ENCODE measurements around the gene SH2D4B.
"Not testable (repeated sequence)": the region's sequence is repeated elsewhere in the genome, so short reads cannot be mapped to it uniquely, and the experiment has no call there.

Gene SH2D4B

GRCh38 chr10:80526218-80526617, 11.5 kb upstream of the SH2D4B start:
- no peak for DNase-seq

GRCh38 chr10:80526742-80527141, 11.0 kb upstream of the SH2D4B start:
- DNase-seq, result no peak

DNA sequence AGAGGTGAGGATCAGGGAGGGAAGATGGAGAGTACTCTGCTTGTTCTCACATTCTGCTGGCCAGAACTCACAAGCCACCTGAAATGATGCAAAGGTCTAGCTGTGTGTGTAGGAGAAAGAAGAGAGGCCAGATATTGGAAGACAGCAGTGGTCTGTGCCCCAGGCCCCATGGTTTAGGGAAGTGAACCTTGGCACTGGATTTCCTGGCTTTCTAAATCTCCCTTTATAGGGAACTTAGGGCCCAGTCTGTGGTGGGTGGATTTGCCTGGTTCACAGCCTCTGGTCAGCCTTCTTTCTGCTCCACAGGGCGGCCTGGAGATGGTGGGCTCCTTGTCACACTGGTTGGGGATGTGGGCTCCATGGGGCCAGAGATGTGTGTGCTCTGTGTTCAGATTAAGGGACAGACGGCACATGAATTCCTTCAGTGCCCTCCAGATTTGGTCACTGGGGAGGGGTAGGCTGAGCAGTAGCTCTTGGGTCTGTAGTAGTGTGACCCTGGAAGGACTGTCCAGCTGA, 9.5 kb upstream of the SH2D4B start:
- no peak for DNase-seq

DNA sequence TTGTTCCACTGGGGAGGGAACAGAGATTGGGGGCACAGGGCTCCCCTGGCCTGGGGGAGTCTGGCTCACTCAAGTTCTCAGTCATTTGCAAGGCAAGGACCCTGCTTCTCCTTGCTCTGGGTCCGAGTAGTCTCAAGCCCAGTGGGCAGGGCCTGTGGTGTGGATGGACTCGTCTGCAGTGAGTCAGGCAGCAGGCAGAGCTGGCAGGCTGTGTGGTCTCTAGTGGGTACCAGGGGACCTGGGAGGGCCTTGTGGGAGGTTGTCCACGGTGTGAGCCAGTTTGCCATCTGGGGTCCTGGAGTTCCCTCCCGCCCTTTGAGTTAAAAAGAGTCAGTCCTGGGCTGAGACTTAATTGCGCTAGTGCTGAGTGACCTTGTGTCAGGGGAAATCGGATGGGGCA, 8.8 kb upstream of the SH2D4B start:
- DNase-seq, result no peak

DNA sequence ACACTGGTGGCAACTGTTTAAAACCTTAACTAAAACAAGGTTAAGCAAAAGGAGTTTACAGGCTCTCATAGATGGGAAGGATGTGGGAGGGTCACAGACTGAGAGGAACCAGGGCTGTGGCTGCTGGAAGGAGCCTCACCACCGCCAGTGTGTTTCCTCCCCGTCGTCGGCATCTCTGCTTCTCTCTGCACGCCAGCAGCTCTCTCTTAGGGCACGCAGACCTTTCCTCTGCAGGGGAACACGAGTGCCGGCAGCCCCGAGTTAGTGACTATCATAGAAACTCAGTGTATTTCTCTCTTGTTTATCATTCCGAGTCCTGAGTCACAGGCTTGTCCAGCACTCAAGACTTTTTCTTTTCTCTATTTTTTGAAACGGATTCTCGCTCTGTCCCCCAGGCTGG, 8.1 kb upstream of the SH2D4B start:
- DNase-seq, result no peak

GRCh38 chr10:80530251-80530650, 7.5 kb upstream of the SH2D4B start:
- no peak for DNase-seq

GRCh38 chr10:80530816-80531215, 6.9 kb upstream of the SH2D4B start:
- DNase-seq, result no peak

DNA sequence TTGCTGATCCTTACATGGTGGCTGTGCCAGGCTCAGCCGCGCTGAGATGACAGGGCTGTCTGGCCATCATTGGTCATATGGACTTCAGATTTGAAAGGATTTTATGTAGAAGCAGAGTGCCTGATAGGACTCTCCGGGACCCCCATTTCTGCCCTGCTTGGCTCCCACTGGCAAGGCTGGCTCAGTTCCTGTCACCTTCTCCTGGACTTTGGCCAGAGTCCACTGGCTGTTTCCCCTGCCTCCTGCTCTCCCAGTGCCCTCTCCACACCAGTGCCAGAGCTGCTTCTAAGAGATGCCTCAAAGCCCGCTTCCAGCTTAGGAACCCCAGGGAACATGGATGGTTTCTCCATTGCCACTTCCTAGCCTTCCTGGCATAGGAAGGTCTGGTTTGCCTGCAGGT, 5.1 kb upstream of the SH2D4B start:
- DNase-seq, result no peak

- DNase-seq, result not testable (repeated sequence)
Observed at GRCh38 chr10:80534059-80534458, 3.6 kb upstream of the SH2D4B start.

- DNase-seq, result not testable (repeated sequence)
Observed at GRCh38 chr10:80534646-80535045, 3.1 kb upstream of the SH2D4B start.

- DNase-seq, result no peak
Observed at GRCh38 chr10:80535671-80536360, 1.9 kb upstream of the SH2D4B start.

DNA sequence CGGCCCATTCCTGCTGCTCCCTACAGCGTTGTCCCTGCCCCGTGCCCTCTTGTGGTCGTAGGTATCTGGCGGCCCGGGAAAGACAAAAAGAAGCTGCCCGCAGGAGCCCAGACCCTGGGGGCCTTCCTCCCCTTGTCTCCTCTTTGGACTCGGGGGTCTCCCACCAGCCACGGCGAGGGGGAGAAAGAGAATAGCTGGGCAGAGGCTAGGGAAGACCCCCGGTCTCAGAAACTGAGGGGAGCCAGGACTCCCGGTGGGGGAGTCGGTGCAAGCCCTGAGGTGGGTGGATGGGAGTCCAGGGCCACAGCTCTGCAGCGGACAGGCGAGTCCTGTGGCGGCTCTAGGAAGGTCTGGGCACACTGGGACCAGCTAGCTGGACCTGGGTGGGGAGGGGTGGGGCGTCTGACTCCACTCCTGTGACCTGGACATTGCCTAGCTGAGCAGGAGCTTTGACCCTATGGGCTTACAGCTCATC, 1.3 kb upstream of the SH2D4B start:
- DNase-seq, result no peak

DNA sequence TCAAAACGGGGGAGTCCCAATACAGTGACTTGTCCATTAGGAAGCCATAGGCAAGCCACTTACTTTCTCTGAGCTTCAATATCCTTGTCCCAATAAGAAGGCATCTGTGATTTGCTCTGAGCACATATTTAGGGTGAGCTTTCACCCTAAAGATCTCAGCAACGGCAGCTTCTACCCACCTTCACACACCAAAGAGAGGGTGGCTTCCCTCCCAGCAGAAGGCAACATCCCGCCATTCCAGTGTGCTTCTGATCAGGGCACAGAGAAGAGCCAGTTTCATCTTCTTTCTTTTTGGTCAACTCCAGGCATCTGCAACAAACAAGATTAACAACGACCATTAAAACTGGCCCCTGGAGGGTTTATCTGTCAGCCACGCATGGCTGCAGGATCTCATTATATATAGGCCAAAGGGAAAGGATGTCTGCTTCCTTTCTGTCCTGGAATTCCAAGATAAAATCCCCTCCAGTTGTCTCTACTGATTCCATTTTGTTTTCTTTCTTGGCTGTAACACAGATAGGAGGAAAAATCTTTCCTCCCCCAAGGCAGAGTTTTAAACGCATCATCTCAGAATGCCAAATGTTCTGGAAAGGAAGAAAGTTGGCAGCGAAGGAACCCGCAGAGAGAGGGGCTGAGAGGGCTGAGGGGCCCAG, 491 bp upstream of the SH2D4B start:
- no peak for DNase-seq

- no peak for DNase-seq
Observed at GRCh38 chr10:80538481-80539185, 931 bp downstream of the SH2D4B start.

GRCh38 chr10:80539421-80540031, 1.8 kb downstream of the SH2D4B start:
- no peak for DNase-seq

- no peak for DNase-seq
Observed at GRCh38 chr10:80540136-80540535, 2.4 kb downstream of the SH2D4B start.

- no peak for DNase-seq
Observed at GRCh38 chr10:80540618-80540980, 2.9 kb downstream of the SH2D4B start.

DNA sequence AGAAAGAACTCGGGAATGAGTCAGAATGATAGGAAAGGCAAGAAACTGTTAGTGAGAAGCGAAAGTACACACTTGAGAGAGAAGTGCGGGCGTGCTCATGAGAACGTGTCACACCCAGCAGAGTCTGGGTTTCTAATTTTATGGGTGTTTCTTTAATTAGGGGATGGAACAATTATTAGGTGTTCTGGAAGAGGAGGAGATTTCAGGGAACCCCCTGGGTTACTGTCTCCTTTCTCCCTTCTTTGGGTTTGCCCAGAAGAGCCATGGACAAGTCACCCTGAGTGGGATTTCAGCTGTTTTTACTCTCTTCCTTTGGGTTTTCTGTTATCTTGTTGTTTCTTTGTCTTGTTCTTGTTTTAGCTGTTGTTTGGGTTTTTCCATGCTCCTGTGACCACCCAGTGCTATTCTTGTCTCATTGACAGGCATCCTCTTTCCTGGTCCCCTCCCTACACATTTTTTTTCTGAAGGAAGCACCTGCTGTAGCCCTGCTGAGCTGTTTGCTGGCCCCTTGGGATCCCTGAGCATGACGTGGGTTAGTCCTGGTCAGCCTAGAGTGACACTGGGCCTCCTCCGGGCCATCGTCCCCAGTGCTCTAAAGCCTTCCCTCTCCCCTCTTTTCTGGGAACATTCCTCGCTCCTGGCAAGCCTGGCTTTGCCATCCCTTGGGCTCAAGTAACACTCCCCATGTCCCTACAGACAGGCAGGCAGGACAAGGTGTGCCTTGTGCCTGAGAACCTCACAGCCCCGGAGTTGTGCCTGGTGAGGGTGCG, 3.5 kb downstream of the SH2D4B start:
- DNase-seq, result no peak

DNA sequence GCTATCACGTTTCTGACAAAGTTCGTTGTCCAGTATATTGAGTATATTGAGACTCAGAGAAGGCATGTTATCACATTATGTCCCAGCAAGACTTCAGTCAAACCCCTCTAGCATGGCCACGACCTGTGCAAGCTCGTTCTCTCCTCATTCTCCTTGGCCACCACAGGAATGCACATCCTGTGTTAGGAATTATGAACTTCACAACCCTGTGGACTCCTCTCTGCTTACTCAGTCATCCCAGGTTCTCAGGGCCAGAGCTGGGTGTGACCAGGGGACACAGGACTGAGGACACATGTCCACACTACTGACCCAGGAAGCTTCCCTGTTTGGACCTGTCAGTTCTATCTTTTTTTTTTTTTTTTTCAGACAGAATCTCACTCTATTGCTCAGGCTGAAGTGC, 4.4 kb downstream of the SH2D4B start:
- DNase-seq, result no peak

DNA sequence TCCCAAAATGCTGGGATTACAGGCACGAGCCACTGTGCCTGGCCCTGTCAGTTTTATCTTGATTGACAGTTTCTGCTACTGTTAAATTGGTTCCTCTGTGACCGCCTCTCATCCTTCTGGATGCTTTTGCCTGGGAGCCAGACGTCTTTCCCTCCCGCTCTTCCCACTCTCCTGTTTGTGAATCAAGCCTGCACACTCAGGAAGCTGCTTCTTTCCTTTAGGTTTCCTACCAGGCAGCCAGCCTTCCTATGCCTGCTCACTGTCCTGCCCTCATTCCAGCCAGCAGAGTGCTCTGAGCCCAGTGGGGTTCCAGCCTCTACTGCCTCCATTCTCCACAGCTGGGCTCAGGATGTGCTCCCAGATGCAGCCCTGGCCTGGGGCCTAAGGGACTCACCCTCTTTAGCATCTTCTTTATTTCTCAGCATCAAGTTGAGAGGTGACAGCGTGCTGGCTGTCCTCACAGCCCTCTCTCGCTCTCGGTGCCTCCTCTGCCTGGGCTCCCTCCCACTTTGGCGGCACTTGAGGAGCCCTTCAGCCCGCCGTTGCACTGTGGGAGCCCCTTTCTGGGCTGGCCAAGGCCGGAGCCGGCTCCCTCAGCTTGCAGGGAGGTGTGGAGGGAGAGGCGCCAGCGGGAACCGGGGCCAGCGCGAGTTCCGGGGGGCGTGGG, 5.1 kb downstream of the SH2D4B start:
- no peak for DNase-seq

GRCh38 chr10:80543319-80543672, 5.6 kb downstream of the SH2D4B start:
- not testable (repeated sequence) for DNase-seq

DNA sequence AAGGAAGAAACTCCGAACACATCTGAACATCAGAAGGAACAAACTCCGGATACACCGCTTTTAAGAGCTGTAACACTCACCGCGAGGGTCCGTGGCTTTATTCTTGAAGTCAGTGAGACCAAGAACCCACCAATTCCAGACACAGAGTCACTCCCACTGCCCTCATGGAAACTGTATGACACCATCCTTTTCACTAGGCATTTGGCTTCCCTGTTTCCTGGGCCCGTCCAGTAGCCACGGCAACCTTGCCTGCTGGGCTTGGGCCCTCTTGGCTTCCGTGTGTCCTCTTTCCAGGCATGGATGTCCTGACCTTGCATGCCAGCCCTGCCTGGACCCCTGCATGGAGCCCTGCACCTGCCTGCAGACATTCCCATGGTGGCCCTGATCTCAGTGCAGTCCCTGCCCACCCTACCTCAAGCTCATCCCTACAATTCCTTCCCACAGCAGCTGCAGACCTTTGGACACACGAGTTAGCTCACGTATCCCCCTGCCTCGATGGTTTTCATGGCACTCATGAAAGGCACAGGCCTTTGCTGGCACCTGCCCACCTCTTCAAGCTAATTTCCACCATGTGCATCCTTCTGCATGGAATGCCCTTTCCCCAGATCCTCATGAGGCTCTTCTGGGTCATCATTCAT, 6.7 kb downstream of the SH2D4B start:
- DNase-seq, result no peak

All from NCI-H2107 (cell line).